ENCODE data around the gene RBMS3. TPM values are rescaled to one million over a fixed set of nuclear protein-coding genes. Genes with fewer than 3 reads are reported as not detected.

Gene RBMS3
- total and polyA plus RNA-seq, 2 of the 8 experiments (the other 6 are each of a cell fraction or from before 2014, with no cell fraction given) = 3.7 to 6.9 TPM

- TF ChIP-seq NRF1 (IDR thresholded peaks at IDR 0.05; ENCODE audit: low read depth, low read length) (no peak), PHF8 (conservative IDR thresholded peaks at IDR 0.05; ENCODE audit: low read depth, low read length) (no peak), ATF2 (IDR thresholded peaks at IDR 0.05; ENCODE audit: low read length) (no peak), JUN (IDR thresholded peaks at IDR 0.05; ENCODE audit: low read depth, low read length) (no peak), SP1 (IDR thresholded peaks at IDR 0.05; ENCODE audit: low read depth, low read length) (no peak), TEAD4 (IDR thresholded peaks at IDR 0.05; ENCODE audit: low read depth, low read length) (no peak)
Measured at GRCh38 chr3:29463304-29463703, 182.4 kb downstream of the RBMS3 start (continued).
